ENCODE data around the gene SDK2. TPM values are rescaled to one million over a fixed set of nuclear protein-coding genes. Genes with fewer than 3 reads are reported as not detected.

Gene SDK2
- total and polyA plus RNA-seq, 9 donors, result 0.40 to 5.4 (median 0.96) TPM

GRCh38 chr17:73393381-73393780, 250.9 kb downstream of the SDK2 start:
- Histone ChIP-seq H3K4me1 (ENCODE audit: insufficient read depth) (no peaks in the 10 kb centered on the region), H3K27ac (no peak overlapping the region), H3K36me3 (no peaks in the 10 kb centered on the region), H3K9me3 (no peaks in the 10 kb centered on the region), H3K4me3 (no peak overlapping the region), H3K27me3 (no peaks in the 10 kb centered on the region)
- intact Hi-C loops (cut with DNase I), result no loop called here
- TF ChIP-seq POLR2A (IDR thresholded peaks at IDR 0.05) (no peak), CTCF (IDR thresholded peaks at IDR 0.05) (no peak), EP300 (IDR thresholded peaks at IDR 0.05) (no peak)
- DNase-seq, result no peak
- WGBS, 3 donors, result 88 to 93% (median 93%) methylated on average over 13 to 14 of the region's 14 CpGs

GRCh38 chr17:73391331-73392265, 252.6 kb downstream of the SDK2 start:
- H3K27ac ChIP-seq, result no peak overlapping the region
- H3K4me3 ChIP-seq, result no peak overlapping the region
- no peaks in the 10 kb centered on the region for H3K9me3 ChIP-seq
- no peak for TF ChIP-seq EP300 (IDR thresholded peaks at IDR 0.05)
- TF ChIP-seq CTCF (IDR thresholded peaks at IDR 0.05), result no peak
- TF ChIP-seq POLR2A (IDR thresholded peaks at IDR 0.05), result no peak
- intact Hi-C loops (cut with DNase I), result no loop called here
- no peaks in the 10 kb centered on the region for H3K27me3 ChIP-seq
- WGBS, 3 donors, result 92 to 94% (median 93%) methylated on average over 24 of the region's 24 CpGs
- DNase-seq, result no peak
- H3K4me1 ChIP-seq (ENCODE audit: insufficient read depth), result no peaks in the 10 kb centered on the region
- H3K36me3 ChIP-seq, result no peaks in the 10 kb centered on the region

DNA sequence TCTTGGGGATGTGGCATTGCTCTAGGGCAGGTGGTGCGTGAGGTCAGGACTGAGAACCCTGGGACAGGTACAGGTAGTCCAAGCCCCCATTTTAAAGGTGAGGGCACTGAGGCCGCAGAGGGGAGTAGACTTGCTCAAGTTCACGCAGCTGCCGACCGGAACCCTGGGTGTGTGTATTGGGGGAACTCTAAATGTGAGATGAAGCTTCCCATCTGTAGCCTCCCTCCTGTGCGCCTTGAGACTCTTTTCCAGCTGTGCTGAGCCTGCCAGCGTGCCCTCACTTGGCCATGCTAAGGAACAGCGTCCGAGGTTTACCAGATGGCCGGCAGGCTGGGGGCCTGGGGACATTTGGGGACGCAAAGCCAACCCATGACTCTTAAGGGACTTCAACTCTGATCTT, 253.4 kb downstream of the SDK2 start:
- Histone ChIP-seq H3K4me1 (ENCODE audit: insufficient read depth) (no peaks in the 10 kb centered on the region), H3K36me3 (no peaks in the 10 kb centered on the region), H3K9me3 (no peaks in the 10 kb centered on the region), H3K27ac (no peak overlapping the region), H3K27me3 (no peaks in the 10 kb centered on the region), H3K4me3 (no peak overlapping the region)
- no peak for TF ChIP-seq CTCF (IDR thresholded peaks at IDR 0.05)
- TF ChIP-seq EP300 (IDR thresholded peaks at IDR 0.05), result no peak
- no peak for TF ChIP-seq POLR2A (IDR thresholded peaks at IDR 0.05)
- intact Hi-C loops (cut with DNase I), result no loop called here
- DNase-seq, result no peak
- 93 to 96% (median 95%) methylated on average over 11 of the region's 11 CpGs for WGBS, 3 donors

DNA sequence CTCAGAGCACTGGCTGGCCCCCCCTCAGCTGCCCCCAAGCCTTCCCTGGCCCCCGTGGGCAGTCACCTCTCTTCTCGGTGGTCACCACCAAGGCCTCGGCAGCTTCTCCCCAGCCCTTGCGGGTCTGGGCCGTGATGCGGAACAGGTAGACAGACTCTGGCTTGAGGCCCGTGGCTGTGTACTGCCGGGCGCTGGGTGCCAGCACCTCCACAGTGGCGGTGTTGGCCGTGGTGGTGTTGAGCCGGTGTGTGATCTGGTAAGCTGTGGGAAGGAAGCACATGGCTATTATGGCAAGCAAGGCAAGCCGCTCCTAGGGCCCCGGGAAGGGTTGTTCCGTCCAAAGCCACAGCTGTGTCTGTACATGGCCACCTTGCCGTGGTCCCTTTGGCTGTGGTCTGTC, 254.0 kb downstream of the SDK2 start:
- 94 to 98% (median 97%) methylated on average over 16 of the region's 16 CpGs for WGBS, 3 donors
- Histone ChIP-seq H3K36me3 (no peaks in the 10 kb centered on the region), H3K27me3 (no peaks in the 10 kb centered on the region), H3K4me3 (no peak overlapping the region), H3K9me3 (no peaks in the 10 kb centered on the region), H3K4me1 (ENCODE audit: insufficient read depth) (no peaks in the 10 kb centered on the region), H3K27ac (no peak overlapping the region)
- no peak for DNase-seq
- TF ChIP-seq POLR2A (IDR thresholded peaks at IDR 0.05) (no peak), CTCF (IDR thresholded peaks at IDR 0.05) (no peak), EP300 (IDR thresholded peaks at IDR 0.05) (no peak)
- intact Hi-C loops (cut with DNase I), result no loop called here

Data from ovary (tissue), 9 donors.